Measurements from ENCODE around the gene ASTE1.

DNA sequence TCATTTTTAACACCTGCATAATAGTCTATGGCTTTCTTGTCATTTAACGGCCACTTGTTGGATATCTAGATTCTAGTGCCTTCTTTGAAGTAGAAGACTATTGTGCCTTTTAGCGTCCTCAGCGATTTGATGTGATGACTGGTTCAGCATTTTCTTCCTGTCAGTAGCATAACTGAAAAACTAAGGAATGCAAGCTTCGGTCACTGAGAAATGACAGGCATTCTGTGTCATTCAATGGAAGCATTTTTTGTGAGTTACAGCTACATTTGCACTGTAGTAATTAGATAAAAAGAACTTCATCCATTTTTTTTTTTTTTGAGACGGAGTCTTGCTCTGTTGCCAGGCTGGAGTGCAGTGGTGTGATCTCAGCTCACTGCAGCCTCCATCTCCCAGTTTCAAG lies 10.4 kb upstream of the ASTE1 start:
- TF ChIP-seq, protein P1, sequence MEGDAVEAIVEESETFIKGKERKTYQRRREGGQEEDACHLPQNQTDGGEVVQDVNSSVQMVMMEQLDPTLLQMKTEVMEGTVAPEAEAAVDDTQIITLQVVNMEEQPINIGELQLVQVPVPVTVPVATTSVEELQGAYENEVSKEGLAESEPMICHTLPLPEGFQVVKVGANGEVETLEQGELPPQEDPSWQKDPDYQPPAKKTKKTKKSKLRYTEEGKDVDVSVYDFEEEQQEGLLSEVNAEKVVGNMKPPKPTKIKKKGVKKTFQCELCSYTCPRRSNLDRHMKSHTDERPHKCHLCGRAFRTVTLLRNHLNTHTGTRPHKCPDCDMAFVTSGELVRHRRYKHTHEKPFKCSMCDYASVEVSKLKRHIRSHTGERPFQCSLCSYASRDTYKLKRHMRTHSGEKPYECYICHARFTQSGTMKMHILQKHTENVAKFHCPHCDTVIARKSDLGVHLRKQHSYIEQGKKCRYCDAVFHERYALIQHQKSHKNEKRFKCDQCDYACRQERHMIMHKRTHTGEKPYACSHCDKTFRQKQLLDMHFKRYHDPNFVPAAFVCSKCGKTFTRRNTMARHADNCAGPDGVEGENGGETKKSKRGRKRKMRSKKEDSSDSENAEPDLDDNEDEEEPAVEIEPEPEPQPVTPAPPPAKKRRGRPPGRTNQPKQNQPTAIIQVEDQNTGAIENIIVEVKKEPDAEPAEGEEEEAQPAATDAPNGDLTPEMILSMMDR (conservative IDR thresholded peaks at IDR 0.05; ENCODE audit: low read depth, low read length): no peak
- TF ChIP-seq EZH2 (IDR thresholded peaks at IDR 0.05; ENCODE audit: borderline replicate concordance, low read depth, low read length, poor library complexity, severe bottlenecking): no peak
